HL-60 (cell line): Measurements from ENCODE around the gene RAB23.

Source experiments
- DNase-seq, 2 experiments: peaks; one replicate each; pipeline ENCODE4 v3.0.0-alpha.2; 2010 to 2020; ENCODE audit warnings: low read depth in 1 of 2, low spot score in 1 of 2
- H3K27ac ChIP-seq: fragments of 250-450 bp; sonication (Bioruptor Pico); replicated peaks from 2 replicates; pipeline ENCODE4 v1.5.1; 2020; ENCODE audit warnings: mild to moderate bottlenecking, moderate library complexity
- H3K27me3 ChIP-seq: fragments of 250-450 bp; sonication (Bioruptor Pico); 2 replicates; pipeline ENCODE4 v1.5.1; 2021; ENCODE audit warnings: mild to moderate bottlenecking, moderate library complexity; ENCODE audit not compliant: insufficient read depth, poor library complexity, severe bottlenecking
- H3K4me3 ChIP-seq: replicated peaks from 2 replicates; pipeline ENCODE4 v1.5.1; 2011; ENCODE audit warnings: mild to moderate bottlenecking, control low read depth, low read length; ENCODE audit not compliant: insufficient read depth
- CTCF ChIP-seq: IDR thresholded peaks from one replicate; pipeline ENCODE4 v1.5.1; 2011; ENCODE audit warnings: low read length, control low read depth, inconsistent platforms; ENCODE audit not compliant: insufficient read depth
- GABPA ChIP-seq: IDR thresholded peaks from 2 replicates; pipeline ENCODE4 v1.6.1; 2012; ENCODE audit warnings: low read depth
- POLR2AphosphoS5 ChIP-seq: IDR thresholded peaks from 2 replicates; pipeline ENCODE4 v1.6.1; 2012; ENCODE audit warnings: low read depth
- REST ChIP-seq: IDR thresholded peaks from 2 replicates; pipeline ENCODE4 v1.6.1; 2012; ENCODE audit warnings: low read depth; ENCODE audit not compliant: insufficient replicate concordance
- SPI1 ChIP-seq: IDR thresholded peaks from 2 replicates; pipeline ENCODE4 v1.6.1; 2012; ENCODE audit warnings: low read depth, mild to moderate bottlenecking, borderline replicate concordance

RAB23 gene

GRCh38 chr6:57180596-57180995, 41.5 kb downstream of the RAB23 start:
- DNase-seq, result no peak
- Histone ChIP-seq H3K27me3 (no peaks in the 10 kb centered on the region), H3K27ac (no peak overlapping the region), H3K4me3 (no peak overlapping the region)
- TF ChIP-seq REST (no peak), GABPA (no peak), SPI1 (no peak), CTCF (no peak), POLR2AphosphoS5 (no peak)

DNA sequence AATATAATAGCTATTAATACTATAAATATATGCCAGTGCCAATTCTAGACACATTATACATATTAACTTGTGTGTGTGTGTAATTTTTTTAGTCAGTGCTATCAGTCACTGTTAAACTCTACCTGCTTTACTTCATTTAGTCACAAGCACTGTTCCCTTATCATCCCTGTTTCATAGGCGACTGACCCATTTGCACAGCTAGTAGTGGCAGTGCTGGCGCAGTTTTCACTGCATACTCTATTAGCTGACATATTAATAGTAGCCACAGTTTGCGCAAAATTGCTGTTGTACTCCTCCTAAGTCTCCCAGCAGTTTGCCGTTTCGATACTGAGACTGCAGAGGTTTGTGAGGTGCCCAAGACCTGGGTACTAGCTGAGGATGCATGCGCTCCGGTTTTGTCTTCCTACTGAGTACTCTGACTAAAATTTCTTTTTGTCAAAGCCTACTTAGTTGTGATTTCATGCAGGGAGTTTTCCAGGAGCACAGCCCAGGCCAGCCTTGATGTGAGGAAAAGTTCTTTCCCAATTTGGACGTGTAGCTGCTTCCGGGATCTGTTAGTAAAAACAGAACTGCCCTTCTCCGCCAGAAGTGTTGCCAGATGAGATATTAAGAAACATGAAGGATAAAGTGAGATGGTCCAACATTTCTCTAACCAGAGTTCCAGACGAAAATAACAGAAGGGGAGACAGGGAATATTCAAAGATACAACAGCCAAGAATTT, 44.4 kb downstream of the RAB23 start:
- no peak for DNase-seq
- H3K27me3 ChIP-seq, result no peaks in the 10 kb centered on the region
- H3K27ac ChIP-seq, result no peak overlapping the region
- no peak overlapping the region for H3K4me3 ChIP-seq
- no peak for TF ChIP-seq SPI1

DNA sequence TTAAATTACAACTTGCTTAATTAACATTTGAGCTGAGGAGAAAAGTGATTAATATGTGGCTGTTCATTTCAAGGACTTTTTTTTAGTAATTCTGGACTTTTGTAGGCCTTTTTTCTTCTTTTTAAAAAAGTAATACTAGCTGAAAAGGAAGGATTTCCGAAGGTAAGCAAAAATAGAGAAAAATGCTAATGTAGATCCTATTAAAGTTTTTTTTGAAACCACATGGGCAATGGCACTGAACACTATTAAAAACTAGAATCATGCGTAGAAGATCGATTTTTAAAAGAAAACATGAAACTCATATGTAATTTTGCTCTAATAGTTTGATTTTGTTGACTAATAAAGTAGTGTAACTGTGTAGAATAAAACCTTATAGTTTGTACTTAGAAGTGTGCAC, 47.6 kb downstream of the RAB23 start:
- no peak for DNase-seq
- Histone ChIP-seq H3K27me3 (no peaks in the 10 kb centered on the region), H3K4me3 (peak overlapping the region; percentile 73), H3K27ac (peak overlapping the region; percentile 89)
- TF ChIP-seq GABPA, result no peak
- no peak for TF ChIP-seq SPI1
- TF ChIP-seq REST, result no peak
- no peak for TF ChIP-seq CTCF
- no peak for TF ChIP-seq POLR2AphosphoS5

- TF ChIP-seq POLR2AphosphoS5 (no peak), GABPA (no peak), CTCF (no peak), REST (no peak), SPI1 (no peak)
- H3K27me3 ChIP-seq, result no peaks in the 10 kb centered on the region
- peak overlapping the region; percentile 89 for H3K27ac ChIP-seq
- DNase-seq, result no peak
- H3K4me3 ChIP-seq, result peak overlapping the region; percentile 73
These were observed 48.1 kb downstream of the RAB23 start for GRCh38 chr6:57173886-57174510.
